ENCODE results near the gene SYNPO2.
A peak's percentile ranks its signal among the peaks of the same experiment; 100 is the strongest.

SYNPO2 gene

GRCh38 chr4:119080721-119081541 lies 192.3 kb downstream of the SYNPO2 start:
- DNase-seq: no peak

- no peak for DNase-seq
Observed at GRCh38 chr4:119081542-119081859, 192.8 kb downstream of the SYNPO2 start.

GRCh38 chr4:119081943-119082342 lies 193.3 kb downstream of the SYNPO2 start:
- DNase-seq: no peak

GRCh38 chr4:119082661-119083060 lies 194.0 kb downstream of the SYNPO2 start:
- no peak for DNase-seq

GRCh38 chr4:119084513-119084912 lies 195.9 kb downstream of the SYNPO2 start:
- DNase-seq: no peak

GRCh38 chr4:119087121-119087520 lies 198.5 kb downstream of the SYNPO2 start:
- no peak for DNase-seq

GRCh38 chr4:119087656-119088055 lies 199.0 kb downstream of the SYNPO2 start:
- DNase-seq: no peak

GRCh38 chr4:119093042-119093827 lies 204.6 kb downstream of the SYNPO2 start:
- no peak for DNase-seq

- DNase-seq: no peak
Observed at GRCh38 chr4:119097282-119097900, 208.7 kb downstream of the SYNPO2 start.

GRCh38 chr4:119098306-119098705 lies 209.7 kb downstream of the SYNPO2 start:
- no peak for DNase-seq

- peak; percentile 53 for DNase-seq
Observed at GRCh38 chr4:119099227-119099810, 210.7 kb downstream of the SYNPO2 start.

- DNase-seq: no peak
Observed at GRCh38 chr4:119100655-119101054, 212.0 kb downstream of the SYNPO2 start.

- DNase-seq: peak; percentile 98
Observed at GRCh38 chr4:119103263-119103662, 214.6 kb downstream of the SYNPO2 start.

GRCh38 chr4:119104644-119105273 lies 216.1 kb downstream of the SYNPO2 start:
- no peak for DNase-seq

GRCh38 chr4:119105605-119106004 lies 217.0 kb downstream of the SYNPO2 start:
- DNase-seq: no peak

- DNase-seq: no peak
Observed at GRCh38 chr4:119106036-119107000, 217.7 kb downstream of the SYNPO2 start.

- DNase-seq: no peak
Observed at GRCh38 chr4:119110121-119110520, 221.5 kb downstream of the SYNPO2 start.

Data from fibroblast of skin of abdomen (primary cell).